Spleen (tissue), 7 donors: Measurements from ENCODE around the gene PACSIN1.

ENCODE experiments used
- POLR2A ChIP-seq, 3 donors: fragments of 450-650 bp; IDR thresholded peaks; one replicate each; pipeline ENCODE4 v1.5.1; 2017; ENCODE audit warnings: antibody characterized with exemption in 3 of 3, mild to moderate bottlenecking in 1 of 3
- TF ChIP-seq, protein P1 (sequence below), 11 experiments: fragments of 200-600 bp in 7 of 11; fragments of 450-650 bp in 4 of 11; sonication (generic) in 4 of 11; IDR thresholded peaks in 8 of 11; conservative IDR thresholded peaks in 3 of 11; 1 replicate in 7 of 11; 2 replicates in 4 of 11; pipeline versions ENCODE4 v1.4.0 to v1.8.0; 2016 to 2021; ENCODE audit warnings: antibody characterized with exemption in 11 of 11, inconsistent platforms in 4 of 11, mild to moderate bottlenecking in 1 of 11
- donor health status: DM: no; HTN: no; CAD: no; lungs with moderate emphysema.
- donor health status: DM: no; HTN: no; CAD: no.
- donor health status: DM: no; HTN: no; CAD: no.

DNA sequence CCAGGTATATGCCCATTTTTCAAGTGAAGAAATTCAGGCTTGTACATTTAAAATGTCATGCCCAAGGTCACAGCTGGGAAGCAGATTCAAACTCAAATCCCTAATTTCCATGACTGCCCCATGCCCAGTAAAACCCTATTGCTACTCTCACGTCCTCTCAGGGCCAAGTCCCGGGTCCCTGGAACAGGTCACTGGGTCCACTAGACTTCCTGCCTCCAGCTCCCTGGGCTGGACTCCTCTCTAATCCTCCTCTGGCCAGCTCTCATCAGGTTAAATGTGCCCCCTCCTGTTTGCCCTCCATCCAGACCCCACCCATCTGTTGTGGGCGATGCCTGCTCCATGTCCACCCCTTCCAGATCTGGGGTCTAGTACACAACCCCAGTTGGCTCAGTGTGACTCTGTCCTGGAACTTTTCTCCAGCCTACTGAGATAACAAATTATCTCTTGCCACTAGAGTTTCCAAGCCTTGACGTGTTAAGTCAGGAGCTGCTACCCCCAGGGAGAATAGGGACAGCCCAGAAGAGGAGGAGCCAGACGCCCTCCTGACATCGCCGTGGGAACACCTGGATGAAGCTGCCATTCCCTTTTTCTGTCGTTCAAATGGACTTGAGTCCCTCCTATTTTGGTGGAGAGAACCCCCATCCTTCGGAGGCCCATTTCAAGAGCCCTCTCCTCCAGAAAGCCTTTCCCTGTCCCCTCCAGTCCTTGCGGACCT, 93.9 kb downstream of the PACSIN1 start:
- TF ChIP-seq, protein P1, sequence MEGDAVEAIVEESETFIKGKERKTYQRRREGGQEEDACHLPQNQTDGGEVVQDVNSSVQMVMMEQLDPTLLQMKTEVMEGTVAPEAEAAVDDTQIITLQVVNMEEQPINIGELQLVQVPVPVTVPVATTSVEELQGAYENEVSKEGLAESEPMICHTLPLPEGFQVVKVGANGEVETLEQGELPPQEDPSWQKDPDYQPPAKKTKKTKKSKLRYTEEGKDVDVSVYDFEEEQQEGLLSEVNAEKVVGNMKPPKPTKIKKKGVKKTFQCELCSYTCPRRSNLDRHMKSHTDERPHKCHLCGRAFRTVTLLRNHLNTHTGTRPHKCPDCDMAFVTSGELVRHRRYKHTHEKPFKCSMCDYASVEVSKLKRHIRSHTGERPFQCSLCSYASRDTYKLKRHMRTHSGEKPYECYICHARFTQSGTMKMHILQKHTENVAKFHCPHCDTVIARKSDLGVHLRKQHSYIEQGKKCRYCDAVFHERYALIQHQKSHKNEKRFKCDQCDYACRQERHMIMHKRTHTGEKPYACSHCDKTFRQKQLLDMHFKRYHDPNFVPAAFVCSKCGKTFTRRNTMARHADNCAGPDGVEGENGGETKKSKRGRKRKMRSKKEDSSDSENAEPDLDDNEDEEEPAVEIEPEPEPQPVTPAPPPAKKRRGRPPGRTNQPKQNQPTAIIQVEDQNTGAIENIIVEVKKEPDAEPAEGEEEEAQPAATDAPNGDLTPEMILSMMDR (IDR thresholded peaks at IDR 0.05 in 8 of 11, conservative IDR thresholded peaks at IDR 0.05 in 3 of 11) = no peak
- no peak for TF ChIP-seq POLR2A (IDR thresholded peaks at IDR 0.05)
